Smooth muscle cell (in vitro differentiated cells): ENCODE data around the gene UBE2U. TPM values are rescaled to one million over a fixed set of nuclear protein-coding genes. Genes with fewer than 3 reads are reported as not detected.
"Not testable (repeated sequence)": the region's sequence is repeated elsewhere in the genome, so short reads cannot be mapped to it uniquely, and the experiment has no call there.

Experiments
- DNase-seq: peaks from one replicate; lab custom pipeline; 2025; ENCODE audit not compliant: unreplicated experiment; lab: John Stamatoyannopoulos, UW
- H2AFZ ChIP-seq: fragments of 200-600 bp; sonication (generic); 2 replicates; pipeline ENCODE4 v1.6.0; 2016; ENCODE audit warnings: antibody characterized with exemption, low read depth, mild to moderate bottlenecking
- H3F3A ChIP-seq: fragments of 200-600 bp; sonication (generic); 2 replicates; pipeline ENCODE4 v1.6.0; 2017; ENCODE audit warnings: antibody characterized with exemption, low read depth
- H3K27ac ChIP-seq: fragments of 200-600 bp; sonication (generic); 2 replicates; pipeline ENCODE4 v1.5.1; 2016; ENCODE audit warnings: low read depth, mild to moderate bottlenecking
- H3K27me3 ChIP-seq: fragments of 200-600 bp; sonication (generic); 2 replicates; pipeline ENCODE4 v1.6.1; 2016; ENCODE audit warnings: low read depth, mild to moderate bottlenecking
- H3K36me3 ChIP-seq: fragments of 200-600 bp; sonication (generic); 2 replicates; pipeline ENCODE4 v1.5.1; 2016; ENCODE audit warnings: low read depth
- H3K4me1 ChIP-seq: fragments of 200-600 bp; sonication (generic); 2 replicates; pipeline ENCODE4 v1.5.1; 2016; ENCODE audit warnings: low read depth
- H3K4me2 ChIP-seq: fragments of 200-600 bp; sonication (generic); 2 replicates; pipeline ENCODE4 v1.6.0; 2016; ENCODE audit warnings: mild to moderate bottlenecking
- H3K4me3 ChIP-seq: fragments of 200-600 bp; sonication (generic); 2 replicates; pipeline ENCODE4 v1.5.1; 2016; ENCODE audit warnings: mild to moderate bottlenecking
- H3K79me2 ChIP-seq: fragments of 200-600 bp; sonication (generic); 2 replicates; pipeline ENCODE4 v1.6.0; 2016; ENCODE audit warnings: low read depth, mild to moderate bottlenecking
- H3K9ac ChIP-seq: fragments of 200-600 bp; sonication (generic); 2 replicates; pipeline ENCODE4 v1.6.0; 2016; ENCODE audit warnings: low read depth
- H3K9me3 ChIP-seq: fragments of 200-600 bp; sonication (generic); replicated peaks from 2 replicates; pipeline ENCODE4 v1.5.1; 2016; ENCODE audit warnings: low read depth
- H4K20me1 ChIP-seq: fragments of 200-600 bp; sonication (generic); 2 replicates; pipeline ENCODE4 v1.6.0; 2016; ENCODE audit warnings: low read depth
- WGBS: methylation state at CpG from one replicate; pipeline ENCODE4 v1.1.7; 2016; ENCODE audit warnings: low lambda C conversion rate; 5-methylcytosine and 5-hydroxymethylcytosine counted together
- polyA plus RNA-seq: library from polyadenylated mRNA; unstranded; fragments of >200 nt; fragmentation: Nextera tagmentation; extraction: Ambion mirVana; gene quantifications from 2 replicates; pipeline ENCODE4 v1.2.1, GENCODE V29; 2016
- total RNA-seq: library from RNA; depleted of rRNA; stranded (reverse); fragments of >200 nt; gene quantifications from 2 replicates; pipeline ENCODE4 v1.2.3, GENCODE V29; 2014
- TF ChIP-seq, protein P1 (sequence below): fragments of 200-600 bp; sonication (generic); IDR thresholded peaks from 2 replicates; pipeline ENCODE4 v1.5.1; 2017; ENCODE audit warnings: borderline replicate concordance, mild to moderate bottlenecking, antibody characterized with exemption; ENCODE audit not compliant: insufficient read depth, poor library complexity, severe bottlenecking

UBE2U gene
- total and polyA plus RNA-seq, 2 experiments from 2014 or later, result not detected

GRCh38 chr1:64212031-64212430 is 8.6 kb downstream of the UBE2U start:
- DNase-seq, result no peak
- H3K79me2 ChIP-seq, result no peaks in the 10 kb centered on the region
- H3K9me3 ChIP-seq, result no peaks in the 10 kb centered on the region
- no peak overlapping the region for H3K9ac ChIP-seq
- no peaks in the 10 kb centered on the region for H3K27me3 ChIP-seq
- H3F3A ChIP-seq, result no peaks in the 10 kb centered on the region
- H3K4me1 ChIP-seq, result no peaks in the 10 kb centered on the region
- no peak overlapping the region for H2AFZ ChIP-seq
- H3K27ac ChIP-seq, result no peak overlapping the region
- H4K20me1 ChIP-seq, result no peaks in the 10 kb centered on the region
- H3K4me3 ChIP-seq, result no peak overlapping the region
- H3K4me2 ChIP-seq, result no peak overlapping the region
- no peaks in the 10 kb centered on the region for H3K36me3 ChIP-seq
- TF ChIP-seq, protein P1, sequence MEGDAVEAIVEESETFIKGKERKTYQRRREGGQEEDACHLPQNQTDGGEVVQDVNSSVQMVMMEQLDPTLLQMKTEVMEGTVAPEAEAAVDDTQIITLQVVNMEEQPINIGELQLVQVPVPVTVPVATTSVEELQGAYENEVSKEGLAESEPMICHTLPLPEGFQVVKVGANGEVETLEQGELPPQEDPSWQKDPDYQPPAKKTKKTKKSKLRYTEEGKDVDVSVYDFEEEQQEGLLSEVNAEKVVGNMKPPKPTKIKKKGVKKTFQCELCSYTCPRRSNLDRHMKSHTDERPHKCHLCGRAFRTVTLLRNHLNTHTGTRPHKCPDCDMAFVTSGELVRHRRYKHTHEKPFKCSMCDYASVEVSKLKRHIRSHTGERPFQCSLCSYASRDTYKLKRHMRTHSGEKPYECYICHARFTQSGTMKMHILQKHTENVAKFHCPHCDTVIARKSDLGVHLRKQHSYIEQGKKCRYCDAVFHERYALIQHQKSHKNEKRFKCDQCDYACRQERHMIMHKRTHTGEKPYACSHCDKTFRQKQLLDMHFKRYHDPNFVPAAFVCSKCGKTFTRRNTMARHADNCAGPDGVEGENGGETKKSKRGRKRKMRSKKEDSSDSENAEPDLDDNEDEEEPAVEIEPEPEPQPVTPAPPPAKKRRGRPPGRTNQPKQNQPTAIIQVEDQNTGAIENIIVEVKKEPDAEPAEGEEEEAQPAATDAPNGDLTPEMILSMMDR, result no peak

DNA sequence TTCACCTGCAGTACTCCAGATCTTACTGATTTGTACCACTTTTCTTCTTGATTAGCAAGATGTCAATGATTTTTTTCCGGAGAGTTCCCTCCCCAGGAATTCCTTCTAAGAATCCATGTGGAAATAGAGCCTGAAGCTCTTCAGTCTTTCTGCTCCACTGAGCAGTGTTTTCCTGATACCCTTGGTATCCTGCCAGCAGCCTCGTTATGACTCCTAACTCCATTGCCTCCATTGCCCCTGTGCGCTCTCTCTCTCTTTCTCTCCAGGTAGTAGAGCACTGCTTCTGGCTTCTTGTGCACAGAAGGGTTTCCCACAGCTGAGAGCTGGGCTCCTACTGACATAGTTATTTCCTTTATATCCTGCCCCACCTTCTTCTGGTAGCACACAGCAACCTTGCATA is 12.2 kb downstream of the UBE2U start:
- no peaks in the 10 kb centered on the region for H3K4me1 ChIP-seq
- no peak for DNase-seq
- 92% methylated on average over 3 of the region's 3 CpGs for WGBS

GRCh38 chr1:64220241-64220640 is 16.8 kb downstream of the UBE2U start:
- Histone ChIP-seq H3K4me3 (no peak overlapping the region), H3K27me3 (no peaks in the 10 kb centered on the region), H3F3A (peaks cover 4% of the 10 kb centered on the region), H3K27ac (no peak overlapping the region), H3K9me3 (no peaks in the 10 kb centered on the region), H3K9ac (no peak overlapping the region), H3K79me2 (no peaks in the 10 kb centered on the region), H4K20me1 (no peaks in the 10 kb centered on the region), H2AFZ (no peak overlapping the region), H3K4me2 (no peak overlapping the region), H3K36me3 (no peaks in the 10 kb centered on the region), H3K4me1 (no peaks in the 10 kb centered on the region)
- DNase-seq, result no peak
- TF ChIP-seq, protein P1, result no peak
- 87% methylated on average over 5 of the region's 5 CpGs for WGBS

More for the DNA sequence above, 12.2 kb downstream of the UBE2U start:
- Histone ChIP-seq H3F3A (no peaks in the 10 kb centered on the region), H3K9ac (no peak overlapping the region), H3K9me3 (no peaks in the 10 kb centered on the region), H3K4me2 (no peak overlapping the region), H3K36me3 (no peaks in the 10 kb centered on the region), H3K27ac (no peak overlapping the region), H3K79me2 (no peaks in the 10 kb centered on the region), H3K27me3 (no peaks in the 10 kb centered on the region), H4K20me1 (no peaks in the 10 kb centered on the region), H2AFZ (no peak overlapping the region), H3K4me3 (no peak overlapping the region)
- TF ChIP-seq, protein P1, result no peak

GRCh38 chr1:64223329-64224151 is 20.1 kb downstream of the UBE2U start:
- TF ChIP-seq, protein P1, result no peak
- no peaks in the 10 kb centered on the region for H3K36me3 ChIP-seq
- H3K9ac ChIP-seq, result no peak overlapping the region
- no peaks in the 10 kb centered on the region for H3K9me3 ChIP-seq
- H3K4me3 ChIP-seq, result no peak overlapping the region
- no peak for DNase-seq
- H2AFZ ChIP-seq, result no peak overlapping the region
- peak overlapping the region; percentile 80 for H3K27ac ChIP-seq
- 45% methylated on average over 7 of the region's 7 CpGs for WGBS
- H3F3A ChIP-seq, result peaks cover 4% of the 10 kb centered on the region
- no peaks in the 10 kb centered on the region for H3K4me1 ChIP-seq
- H3K4me2 ChIP-seq, result peak overlapping the region; percentile 24
- H3K27me3 ChIP-seq, result no peaks in the 10 kb centered on the region
- H3K79me2 ChIP-seq, result no peaks in the 10 kb centered on the region
- no peaks in the 10 kb centered on the region for H4K20me1 ChIP-seq

GRCh38 chr1:64224236-64224635 is 20.8 kb downstream of the UBE2U start:
- not testable (repeated sequence) for H2AFZ ChIP-seq, H4K20me1 ChIP-seq, H3K9ac ChIP-seq, H3K27me3 ChIP-seq, H3K79me2 ChIP-seq, H3K4me3 ChIP-seq, H3F3A ChIP-seq, H3K27ac ChIP-seq, H3K4me1 ChIP-seq, DNase-seq, H3K9me3 ChIP-seq, H3K36me3 ChIP-seq
- 93% methylated on average over 7 of the region's 7 CpGs for WGBS
- H3K4me2 ChIP-seq, result peak overlapping the region; percentile 24
